Loucy (cell line): Measurements from ENCODE around the gene STRN3.

Source experiments
- H2AFZ ChIP-seq: fragments of 200-600 bp; sonication (generic); 2 replicates; pipeline ENCODE4 v1.6.0; 2016; ENCODE audit warnings: antibody characterized with exemption, mild to moderate bottlenecking, low read length, moderate library complexity
- H3F3A ChIP-seq: fragments of 200-600 bp; 2 replicates; pipeline ENCODE4 v1.6.0; 2016; ENCODE audit warnings: antibody characterized with exemption, low read depth, mild to moderate bottlenecking
- H3K27me3 ChIP-seq: fragments of 200-600 bp; sonication (generic); 2 replicates; pipeline ENCODE4 v1.6.1; 2014; ENCODE audit warnings: low read length, mild to moderate bottlenecking; ENCODE audit not compliant: insufficient read depth, poor library complexity, severe bottlenecking
- H3K36me3 ChIP-seq: fragments of 200-600 bp; sonication (generic); 2 replicates; pipeline ENCODE4 v1.6.1; 2016; ENCODE audit warnings: low read length; ENCODE audit not compliant: insufficient read depth
- H3K4me1 ChIP-seq: fragments of 200-600 bp; sonication (generic); 2 replicates; pipeline ENCODE4 v1.5.1; 2014; ENCODE audit warnings: low read length, mild to moderate bottlenecking; ENCODE audit not compliant: insufficient read depth, poor library complexity, severe bottlenecking
- H3K4me2 ChIP-seq: fragments of 200-600 bp; sonication (generic); 2 replicates; pipeline ENCODE4 v1.6.0; 2014; ENCODE audit warnings: antibody characterized with exemption, low read length, low read depth, mild to moderate bottlenecking; ENCODE audit not compliant: poor library complexity, severe bottlenecking
- H3K4me3 ChIP-seq: fragments of 200-600 bp; sonication (generic); 2 replicates; pipeline ENCODE4 v1.5.1; 2014; ENCODE audit warnings: low read length, mild to moderate bottlenecking, mixed read lengths; ENCODE audit not compliant: poor library complexity, severe bottlenecking
- H3K79me2 ChIP-seq: fragments of 200-600 bp; sonication (generic); 2 replicates; pipeline ENCODE4 v1.6.1; 2014; ENCODE audit warnings: low read length; ENCODE audit not compliant: insufficient read depth
- H3K9ac ChIP-seq: fragments of 200-600 bp; sonication (generic); 2 replicates; pipeline ENCODE4 v1.6.0; 2014; ENCODE audit warnings: mild to moderate bottlenecking, low read depth, low read length, moderate library complexity; ENCODE audit not compliant: poor library complexity, severe bottlenecking
- H3K9me2 ChIP-seq: fragments of 200-600 bp; sonication (generic); replicated peaks from 2 replicates; pipeline ENCODE4 v1.6.1; 2016; ENCODE audit warnings: low read depth, low read length, mixed read lengths
- H3K9me3 ChIP-seq: fragments of 200-600 bp; sonication (generic); 2 replicates; pipeline ENCODE4 v1.6.1; 2014; ENCODE audit warnings: mild to moderate bottlenecking, antibody characterized with exemption, low read length, low read depth; ENCODE audit not compliant: insufficient read depth
- H4K20me1 ChIP-seq: fragments of 200-600 bp; sonication (generic); 2 replicates; pipeline ENCODE4 v1.6.0; 2014; ENCODE audit warnings: antibody characterized with exemption, low read length, mild to moderate bottlenecking; ENCODE audit not compliant: insufficient read depth, poor library complexity, severe bottlenecking
- EZH2phosphoT487 ChIP-seq: fragments of 200-600 bp; IDR thresholded peaks from 2 replicates; pipeline ENCODE4 v1.6.1; 2018; ENCODE audit warnings: antibody characterized with exemption, mild to moderate bottlenecking, moderate library complexity, borderline replicate concordance
- TF ChIP-seq, protein P1 (sequence below): fragments of 200-600 bp; sonication (generic); conservative IDR thresholded peaks from 2 replicates; pipeline ENCODE4 v1.5.1; 2014; ENCODE audit warnings: mild to moderate bottlenecking, antibody characterized with exemption, low read length

Gene STRN3

DNA sequence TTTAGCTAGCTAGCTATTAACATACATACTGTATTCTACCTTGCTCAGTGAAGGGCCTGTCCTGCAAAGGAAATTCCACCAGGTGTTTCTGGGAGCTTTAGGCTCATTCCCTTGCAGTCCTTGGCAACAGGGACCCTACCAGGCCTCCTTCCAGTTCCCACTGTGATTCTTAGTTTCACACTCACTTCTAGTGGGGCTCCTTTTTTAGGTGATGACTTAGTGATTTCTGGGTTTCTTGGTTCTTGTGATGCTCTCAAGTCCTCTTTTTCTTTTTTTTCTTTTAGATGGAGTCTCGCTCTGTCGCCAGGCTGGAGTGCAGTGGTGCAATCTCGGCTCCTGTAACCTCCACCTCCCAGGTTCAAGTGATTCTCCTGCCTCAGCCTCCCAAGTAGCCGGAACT lies 10.4 kb upstream of the STRN3 start:
- Histone ChIP-seq H3K9me3 (no peaks in the 10 kb centered on the region), H4K20me1 (no peaks in the 10 kb centered on the region), H3K4me2 (no peak overlapping the region), H3K4me3 (no peak overlapping the region), H3K27me3 (no peaks in the 10 kb centered on the region), H3K36me3 (no peaks in the 10 kb centered on the region), H3K9me2 (no peaks in the 10 kb centered on the region), H2AFZ (no peak overlapping the region), H3F3A (no peaks in the 10 kb centered on the region), H3K4me1 (peaks cover 13% of the 10 kb centered on the region), H3K79me2 (no peaks in the 10 kb centered on the region), H3K9ac (no peak overlapping the region)
- TF ChIP-seq, protein P1, sequence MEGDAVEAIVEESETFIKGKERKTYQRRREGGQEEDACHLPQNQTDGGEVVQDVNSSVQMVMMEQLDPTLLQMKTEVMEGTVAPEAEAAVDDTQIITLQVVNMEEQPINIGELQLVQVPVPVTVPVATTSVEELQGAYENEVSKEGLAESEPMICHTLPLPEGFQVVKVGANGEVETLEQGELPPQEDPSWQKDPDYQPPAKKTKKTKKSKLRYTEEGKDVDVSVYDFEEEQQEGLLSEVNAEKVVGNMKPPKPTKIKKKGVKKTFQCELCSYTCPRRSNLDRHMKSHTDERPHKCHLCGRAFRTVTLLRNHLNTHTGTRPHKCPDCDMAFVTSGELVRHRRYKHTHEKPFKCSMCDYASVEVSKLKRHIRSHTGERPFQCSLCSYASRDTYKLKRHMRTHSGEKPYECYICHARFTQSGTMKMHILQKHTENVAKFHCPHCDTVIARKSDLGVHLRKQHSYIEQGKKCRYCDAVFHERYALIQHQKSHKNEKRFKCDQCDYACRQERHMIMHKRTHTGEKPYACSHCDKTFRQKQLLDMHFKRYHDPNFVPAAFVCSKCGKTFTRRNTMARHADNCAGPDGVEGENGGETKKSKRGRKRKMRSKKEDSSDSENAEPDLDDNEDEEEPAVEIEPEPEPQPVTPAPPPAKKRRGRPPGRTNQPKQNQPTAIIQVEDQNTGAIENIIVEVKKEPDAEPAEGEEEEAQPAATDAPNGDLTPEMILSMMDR, result no peak
- no peak for TF ChIP-seq EZH2phosphoT487

DNA sequence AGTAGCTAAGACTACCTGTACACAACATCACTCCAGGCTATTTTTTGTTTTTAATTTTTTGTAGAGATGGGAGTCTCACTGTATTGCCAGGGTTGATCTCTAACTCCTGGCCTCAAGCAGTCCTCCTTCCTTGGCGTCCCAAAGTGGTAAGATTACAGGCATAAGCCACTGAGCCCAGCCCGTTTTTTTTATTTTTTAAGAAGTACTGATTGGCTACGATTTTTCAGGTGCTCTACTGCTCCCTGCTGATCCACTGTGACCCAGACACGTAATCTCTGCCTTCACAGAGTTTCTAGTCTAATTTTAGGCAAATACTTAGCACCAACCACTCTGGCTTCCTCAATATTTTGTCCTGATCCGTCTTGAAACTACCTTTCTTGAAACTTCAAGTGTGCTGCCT lies 4.3 kb upstream of the STRN3 start:
- H3F3A ChIP-seq, result peaks cover 6% of the 10 kb centered on the region; the same call in 1 of the 2 replicates
- peaks cover 16% of the 10 kb centered on the region for H3K79me2 ChIP-seq
- H3K4me2 ChIP-seq, result no peak overlapping the region
- no peaks in the 10 kb centered on the region for H3K9me3 ChIP-seq
- peaks cover 23% of the 10 kb centered on the region for H3K4me1 ChIP-seq
- H3K27me3 ChIP-seq, result peaks cover 5% of the 10 kb centered on the region
- peaks cover 5% of the 10 kb centered on the region for H4K20me1 ChIP-seq
- no peaks in the 10 kb centered on the region for H3K9me2 ChIP-seq
- TF ChIP-seq EZH2phosphoT487, result no peak
- TF ChIP-seq, protein P1, result no peak
- no peaks in the 10 kb centered on the region for H3K36me3 ChIP-seq
- H3K4me3 ChIP-seq, result no peak overlapping the region
- no peak overlapping the region for H3K9ac ChIP-seq
- H2AFZ ChIP-seq, result no peak overlapping the region

DNA sequence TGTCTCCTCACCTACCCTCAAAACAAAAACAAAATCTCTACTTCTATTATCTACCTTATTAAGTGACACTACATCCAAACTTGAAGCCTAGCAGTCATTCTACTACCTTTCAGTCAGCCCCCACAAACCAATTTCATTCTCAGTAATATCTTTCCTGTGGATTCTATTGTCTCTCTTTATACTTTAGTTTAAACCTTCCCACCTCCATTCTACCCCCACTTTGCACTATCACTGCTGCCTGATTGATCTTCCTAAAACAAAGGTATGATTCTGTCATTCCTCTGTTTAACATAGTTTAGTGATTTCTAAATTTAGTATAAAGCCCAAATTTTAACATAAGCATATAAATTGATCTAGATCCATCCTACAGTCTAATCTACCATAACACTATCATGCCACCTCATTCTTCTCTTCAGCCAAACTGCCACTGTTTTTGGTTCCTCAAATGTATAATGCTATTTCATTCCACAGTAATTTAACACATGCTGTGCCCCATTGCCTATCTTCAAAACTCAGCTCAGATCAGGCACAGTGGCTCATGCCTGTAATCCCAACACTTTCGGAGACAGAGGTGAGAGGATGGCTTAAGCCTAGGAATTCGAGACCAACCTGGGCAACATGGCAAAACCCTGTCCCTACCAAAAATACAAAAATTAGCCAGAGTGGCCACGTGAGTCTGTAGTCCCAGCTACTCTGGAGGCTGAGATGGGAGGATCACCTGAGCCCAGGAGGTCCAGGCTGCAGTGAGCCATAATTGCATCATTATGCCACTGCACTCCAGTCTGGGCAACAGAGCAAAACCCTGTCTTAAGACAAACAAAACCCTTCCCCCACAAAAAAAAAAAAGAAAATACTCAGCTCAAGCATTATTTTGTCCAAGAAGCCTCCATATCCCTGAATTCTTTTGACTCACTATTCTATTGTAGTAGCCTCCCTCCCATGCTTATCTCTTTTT lies 3.1 kb upstream of the STRN3 start:
- no peak overlapping the region for H3K4me2 ChIP-seq
- H3K9ac ChIP-seq, result no peak overlapping the region
- H3K79me2 ChIP-seq, result peaks cover 28% of the 10 kb centered on the region
- peaks cover 27% of the 10 kb centered on the region for H3K4me1 ChIP-seq
- no peaks in the 10 kb centered on the region for H3K9me3 ChIP-seq
- no peak for TF ChIP-seq EZH2phosphoT487
- TF ChIP-seq, protein P1, result no peak
- H3K4me3 ChIP-seq, result no peak overlapping the region
- H4K20me1 ChIP-seq, result peaks cover 16% of the 10 kb centered on the region
- no peaks in the 10 kb centered on the region for H3K9me2 ChIP-seq
- H3K27me3 ChIP-seq, result peaks cover 5% of the 10 kb centered on the region
- H2AFZ ChIP-seq, result no peak overlapping the region
- peaks cover 6% of the 10 kb centered on the region; the same call in 1 of the 2 replicates for H3F3A ChIP-seq
- no peaks in the 10 kb centered on the region for H3K36me3 ChIP-seq
